ENCODE measurements around the gene SLC2A4. TPM values are rescaled to one million over a fixed set of nuclear protein-coding genes. Genes with fewer than 3 reads are reported as not detected.

The SLC2A4 gene
- total and polyA plus RNA-seq, 2 donors (not counting 1 experiment from before 2014, with no cell fraction given) = under 0.01 to 0.19 TPM

DNA sequence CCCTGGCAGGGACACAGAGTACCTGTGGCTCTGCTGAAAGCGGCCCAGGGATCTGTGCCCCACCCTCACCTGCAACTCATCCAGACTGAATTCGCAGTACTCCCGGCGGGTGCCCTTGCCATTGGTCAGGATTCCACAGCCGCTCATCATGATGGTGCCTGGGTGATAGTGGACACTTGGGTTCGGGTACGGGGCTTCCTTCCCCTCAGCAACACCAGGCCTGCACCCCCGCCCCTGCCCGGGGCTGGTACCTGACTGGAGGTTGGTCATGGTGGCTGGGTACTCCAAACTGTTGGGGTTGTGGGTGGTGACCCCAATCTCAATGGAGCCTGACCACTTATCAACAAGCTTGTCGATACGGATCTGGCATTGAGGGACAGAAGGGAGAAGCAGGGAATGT, 44.7 kb downstream of the SLC2A4 start:
- TF ChIP-seq, protein P1, sequence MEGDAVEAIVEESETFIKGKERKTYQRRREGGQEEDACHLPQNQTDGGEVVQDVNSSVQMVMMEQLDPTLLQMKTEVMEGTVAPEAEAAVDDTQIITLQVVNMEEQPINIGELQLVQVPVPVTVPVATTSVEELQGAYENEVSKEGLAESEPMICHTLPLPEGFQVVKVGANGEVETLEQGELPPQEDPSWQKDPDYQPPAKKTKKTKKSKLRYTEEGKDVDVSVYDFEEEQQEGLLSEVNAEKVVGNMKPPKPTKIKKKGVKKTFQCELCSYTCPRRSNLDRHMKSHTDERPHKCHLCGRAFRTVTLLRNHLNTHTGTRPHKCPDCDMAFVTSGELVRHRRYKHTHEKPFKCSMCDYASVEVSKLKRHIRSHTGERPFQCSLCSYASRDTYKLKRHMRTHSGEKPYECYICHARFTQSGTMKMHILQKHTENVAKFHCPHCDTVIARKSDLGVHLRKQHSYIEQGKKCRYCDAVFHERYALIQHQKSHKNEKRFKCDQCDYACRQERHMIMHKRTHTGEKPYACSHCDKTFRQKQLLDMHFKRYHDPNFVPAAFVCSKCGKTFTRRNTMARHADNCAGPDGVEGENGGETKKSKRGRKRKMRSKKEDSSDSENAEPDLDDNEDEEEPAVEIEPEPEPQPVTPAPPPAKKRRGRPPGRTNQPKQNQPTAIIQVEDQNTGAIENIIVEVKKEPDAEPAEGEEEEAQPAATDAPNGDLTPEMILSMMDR (conservative IDR thresholded peaks at IDR 0.05 in 1 of 2, IDR thresholded peaks at IDR 0.05 in 1 of 2; ENCODE audit: low read depth in 1 of 2, low read length in 2 of 2) = no peak
- TF ChIP-seq EZH2 (IDR thresholded peaks at IDR 0.05; ENCODE audit: low read length, missing control alignments) = no peak
- Histone ChIP-seq H3K27ac (ENCODE audit: insufficient read depth, low read length) (no peak overlapping the region), H2AFZ (ENCODE audit: low read length) (no peak overlapping the region), H3K4me1 (ENCODE audit: control insufficient read depth, extremely low read depth, insufficient read depth, low read length) (no peaks in the 10 kb centered on the region), H3K36me3 (ENCODE audit: control insufficient read depth, insufficient read depth, low read length) (peaks cover 23% of the 10 kb centered on the region), H3K27me3 (ENCODE audit: control insufficient read depth, insufficient read depth, low read length) (no peaks in the 10 kb centered on the region), H3K9me3 (ENCODE audit: control insufficient read depth, insufficient read depth, low read depth, low read length) (no peaks in the 10 kb centered on the region), H4K20me1 (ENCODE audit: control insufficient read depth, extremely low read depth, insufficient read depth, low read length) (no peaks in the 10 kb centered on the region), H3K9ac (ENCODE audit: insufficient read depth, low read length) (no peak overlapping the region), H3K4me3 (replicated peaks in 1 of 4; ENCODE audit: control extremely low read depth in 1 of 4, insufficient read depth in 1 of 4, low read depth in 3 of 4, low read length in 4 of 4) (no peak overlapping the region), H3K4me2 (ENCODE audit: extremely low read depth, insufficient read depth, low read length) (no peak overlapping the region), H3K79me2 (ENCODE audit: control insufficient read depth, insufficient read depth, low read length) (peaks cover 6% of the 10 kb centered on the region)
- no peak for DNase-seq (ENCODE audit: low read depth in 2 of 2)

DNA sequence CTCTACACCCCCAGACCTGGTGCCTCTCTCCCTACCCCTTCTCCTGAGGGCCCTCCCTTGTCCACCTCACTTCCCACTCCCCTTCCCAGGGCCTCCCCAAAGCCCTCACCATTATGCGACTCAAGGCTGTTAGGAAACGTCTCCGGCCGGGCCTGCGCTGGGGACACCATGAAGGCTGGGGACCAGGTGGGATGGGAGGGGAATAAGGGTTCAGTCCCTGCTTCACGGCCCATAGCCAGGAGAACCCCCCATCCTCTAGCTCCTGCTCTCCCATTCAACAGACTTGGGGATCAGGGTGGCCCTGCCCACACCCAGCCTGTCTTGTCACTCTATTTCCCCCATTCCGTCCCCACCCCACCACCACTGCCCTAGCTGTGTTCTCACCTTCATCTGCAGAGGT, 45.5 kb downstream of the SLC2A4 start:
- H3K9ac ChIP-seq (ENCODE audit: insufficient read depth, low read length) = no peak overlapping the region
- H3K9me3 ChIP-seq (ENCODE audit: control insufficient read depth, insufficient read depth, low read depth, low read length) = no peaks in the 10 kb centered on the region
- H3K27me3 ChIP-seq (ENCODE audit: control insufficient read depth, insufficient read depth, low read length) = peaks cover 3% of the 10 kb centered on the region
- no peak overlapping the region for H3K4me2 ChIP-seq (ENCODE audit: extremely low read depth, insufficient read depth, low read length)
- H3K4me1 ChIP-seq (ENCODE audit: control insufficient read depth, extremely low read depth, insufficient read depth, low read length) = no peaks in the 10 kb centered on the region
- H3K4me3 ChIP-seq (replicated peaks in 1 of 4; ENCODE audit: control extremely low read depth in 1 of 4, insufficient read depth in 1 of 4, low read depth in 3 of 4, low read length in 4 of 4) = no peak overlapping the region
- no peak overlapping the region for H2AFZ ChIP-seq (ENCODE audit: low read length)
- no peak for DNase-seq (ENCODE audit: low read depth in 2 of 2)
- peaks cover 18% of the 10 kb centered on the region for H3K36me3 ChIP-seq (ENCODE audit: control insufficient read depth, insufficient read depth, low read length)
- no peaks in the 10 kb centered on the region for H4K20me1 ChIP-seq (ENCODE audit: control insufficient read depth, extremely low read depth, insufficient read depth, low read length)
- TF ChIP-seq EZH2 (IDR thresholded peaks at IDR 0.05; ENCODE audit: low read length, missing control alignments) = no peak
- TF ChIP-seq, protein P1 (conservative IDR thresholded peaks at IDR 0.05 in 1 of 2, IDR thresholded peaks at IDR 0.05 in 1 of 2; ENCODE audit: low read depth in 1 of 2, low read length in 2 of 2) = no peak
- no peak overlapping the region for H3K27ac ChIP-seq (ENCODE audit: insufficient read depth, low read length)
- H3K79me2 ChIP-seq (ENCODE audit: control insufficient read depth, insufficient read depth, low read length) = peaks cover 6% of the 10 kb centered on the region

DNA sequence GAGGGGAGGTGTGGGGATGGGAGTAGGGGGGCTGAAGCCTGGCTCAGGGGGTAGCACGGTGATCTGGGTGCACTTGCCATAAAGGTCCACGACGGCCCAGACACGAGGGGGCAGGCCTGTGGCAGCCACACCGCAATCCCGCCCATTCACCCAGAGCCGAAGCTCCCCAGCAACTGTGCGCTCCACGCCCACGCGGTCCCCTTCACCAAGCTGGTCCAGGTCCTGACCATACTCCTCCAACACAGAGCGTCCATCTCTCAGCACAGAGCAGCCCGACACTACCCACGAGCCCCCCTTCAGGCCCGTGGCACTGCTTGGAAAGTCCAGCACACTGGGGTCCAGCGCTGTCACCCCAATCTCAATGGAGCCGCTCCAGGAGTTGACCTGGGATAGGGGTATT, 46.0 kb downstream of the SLC2A4 start:
- DNase-seq (ENCODE audit: low read depth in 2 of 2) = no peak
- Histone ChIP-seq H3K4me2 (ENCODE audit: extremely low read depth, insufficient read depth, low read length) (no peak overlapping the region), H2AFZ (ENCODE audit: low read length) (no peak overlapping the region), H3K9me3 (ENCODE audit: control insufficient read depth, insufficient read depth, low read depth, low read length) (no peaks in the 10 kb centered on the region), H3K36me3 (ENCODE audit: control insufficient read depth, insufficient read depth, low read length) (peaks cover 16% of the 10 kb centered on the region), H3K27ac (ENCODE audit: insufficient read depth, low read length) (no peak overlapping the region), H3K9ac (ENCODE audit: insufficient read depth, low read length) (no peak overlapping the region), H3K79me2 (ENCODE audit: control insufficient read depth, insufficient read depth, low read length) (peaks cover 6% of the 10 kb centered on the region), H3K4me1 (ENCODE audit: control insufficient read depth, extremely low read depth, insufficient read depth, low read length) (no peaks in the 10 kb centered on the region), H4K20me1 (ENCODE audit: control insufficient read depth, extremely low read depth, insufficient read depth, low read length) (no peaks in the 10 kb centered on the region), H3K27me3 (ENCODE audit: control insufficient read depth, insufficient read depth, low read length) (peaks cover 7% of the 10 kb centered on the region), H3K4me3 (replicated peaks in 1 of 4; ENCODE audit: control extremely low read depth in 1 of 4, insufficient read depth in 1 of 4, low read depth in 3 of 4, low read length in 4 of 4) (no peak overlapping the region)
- TF ChIP-seq EZH2 (IDR thresholded peaks at IDR 0.05; ENCODE audit: low read length, missing control alignments) = no peak
- TF ChIP-seq, protein P1 (conservative IDR thresholded peaks at IDR 0.05 in 1 of 2, IDR thresholded peaks at IDR 0.05 in 1 of 2; ENCODE audit: low read depth in 1 of 2, low read length in 2 of 2) = no peak
